ENCODE measurements around the gene DOCK2. TPM values are rescaled to one million over a fixed set of nuclear protein-coding genes. Genes with fewer than 3 reads are reported as not detected.
"Not testable (repeated sequence)": the region's sequence is repeated elsewhere in the genome, so short reads cannot be mapped to it uniquely, and the experiment has no call there.

Gene DOCK2
- total and polyA plus RNA-seq, 12 donors, result 3.3 to 59.5 (median 21.0) TPM

GRCh38 chr5:169944922-169945680, 308.0 kb downstream of the DOCK2 start:
- no peaks in the 10 kb centered on the region for H3K36me3 ChIP-seq (replicated peaks in 1 of 2)
- intact Hi-C loops (cut with DNase I), result no loop called here
- no peak for TF ChIP-seq CTCF (IDR thresholded peaks at IDR 0.05)
- TF ChIP-seq POLR2A (IDR thresholded peaks at IDR 0.05), result no peak
- WGBS, 4 donors, result 70 to 81% (median 72%) methylated on average over 8 of the region's 8 CpGs
- no peak overlapping the region for H3K27ac ChIP-seq
- peak in 1 of 7 donors; percentile 5 for DNase-seq
- no peaks in the 10 kb centered on the region for H3K4me1 ChIP-seq (replicated peaks in 1 of 2)
- no peaks in the 10 kb centered on the region for H3K27me3 ChIP-seq
- H3K9me3 ChIP-seq (replicated peaks in 1 of 3), result no peaks in the 10 kb centered on the region
- no peak overlapping the region for H3K4me3 ChIP-seq

- intact Hi-C loops (cut with DNase I), result no loop called here
- Histone ChIP-seq H3K27ac (peak overlapping the region in 1 of 5 donors; percentile 54), H3K9me3 (replicated peaks in 1 of 3) (no peaks in the 10 kb centered on the region), H3K36me3 (replicated peaks in 1 of 2) (no peaks in the 10 kb centered on the region), H3K4me1 (replicated peaks in 1 of 2) (no peaks in the 10 kb centered on the region), H3K27me3 (no peaks in the 10 kb centered on the region), H3K4me3 (no peak overlapping the region)
- TF ChIP-seq POLR2A (IDR thresholded peaks at IDR 0.05), result no peak
- DNase-seq, result peak in 5 of 7 donors; percentile 10 to 50 (median 24)
- WGBS, 4 donors, result 48 to 58% (median 53%) methylated on average over 3 of the region's 3 CpGs
Observed at GRCh38 chr5:169945831-169946261, 308.8 kb downstream of the DOCK2 start.

- WGBS, 4 donors, result 79 to 90% (median 86%) methylated on average over 5 of the region's 5 CpGs
- intact Hi-C loops (cut with DNase I), result no loop called here
- Histone ChIP-seq H3K9me3 (replicated peaks in 1 of 3) (no peaks in the 10 kb centered on the region), H3K4me1 (replicated peaks in 1 of 2) (no peaks in the 10 kb centered on the region), H3K36me3 (replicated peaks in 1 of 2) (no peaks in the 10 kb centered on the region), H3K4me3 (no peak overlapping the region), H3K27me3 (no peaks in the 10 kb centered on the region), H3K27ac (no peak overlapping the region)
- TF ChIP-seq CTCF (IDR thresholded peaks at IDR 0.05) (no peak), POLR2A (IDR thresholded peaks at IDR 0.05) (no peak)
- DNase-seq, result no peak
Observed at GRCh38 chr5:169946743-169947295, 309.7 kb downstream of the DOCK2 start.

- no peak for DNase-seq
- no peaks in the 10 kb centered on the region for H3K36me3 ChIP-seq (replicated peaks in 1 of 2)
- no peaks in the 10 kb centered on the region for H3K27me3 ChIP-seq
- H3K4me3 ChIP-seq, result no peak overlapping the region
- WGBS, 4 donors, result 93 to 96% (median 95%) methylated on average over 2 of the region's 2 CpGs
- intact Hi-C loops (cut with DNase I), result no loop called here
- TF ChIP-seq CTCF (IDR thresholded peaks at IDR 0.05) (no peak), POLR2A (IDR thresholded peaks at IDR 0.05) (no peak)
- no peaks in the 10 kb centered on the region for H3K4me1 ChIP-seq (replicated peaks in 1 of 2)
- no peaks in the 10 kb centered on the region for H3K9me3 ChIP-seq (replicated peaks in 1 of 3)
- no peak overlapping the region for H3K27ac ChIP-seq
Observed at GRCh38 chr5:169950333-169950732, 313.3 kb downstream of the DOCK2 start.

- H3K9me3 ChIP-seq (replicated peaks in 1 of 3); H3K4me3 ChIP-seq; H3K4me1 ChIP-seq (replicated peaks in 1 of 2); H3K27ac ChIP-seq; H3K36me3 ChIP-seq (replicated peaks in 1 of 2); intact Hi-C loops (cut with DNase I); DNase-seq; H3K27me3 ChIP-seq: not testable (repeated sequence)
- 74 to 78% (median 76%) methylated on average over 4 of the region's 4 CpGs for WGBS, 4 donors
Observed at GRCh38 chr5:169953196-169953595, 316.1 kb downstream of the DOCK2 start.

Data from adrenal gland (tissue), 12 donors.